T-cell (primary cell): ENCODE data around the gene MVB12B. TPM values are rescaled to one million over a fixed set of nuclear protein-coding genes. Genes with fewer than 3 reads are reported as not detected.

Experiments used
- ATAC-seq, 4 experiments: fragments of 200-7000 bp in 3 of 4; fragments of 150-1000 bp in 1 of 4; cut with Tn5 transposase; replicated peaks in 1 of 4; 1 replicate in 3 of 4; 2 replicates in 1 of 4; pipeline ENCODE4 v1.10.0; 2021; ENCODE audit warnings: moderate library complexity in 3 of 4, mild to moderate bottlenecking in 2 of 4, moderate number of reproducible peaks in 1 of 4
- CTCF ChIA-PET, 2 donors: fragments of 300-600 bp; sonication (Branson Sonifier 250); formaldehyde crosslinking; loops; one replicate each; lab custom pipeline; 2022; ENCODE audit warnings: antibody characterized with exemption in 2 of 2; lab: Charles Lee
- POLR2A ChIA-PET, 2 donors: fragments of 300-600 bp; sonication (Branson Sonifier 250); formaldehyde crosslinking; loops; one replicate each; lab custom pipeline; 2022; ENCODE audit warnings: antibody characterized with exemption in 2 of 2; lab: Charles Lee
- DNase-seq, 35 experiments: peaks; one replicate each; pipeline versions ENCODE4 v3.0.0 to v3.0.0-alpha.2; 2013 to 2023
- H3K27ac ChIP-seq: one replicate; pipeline ENCODE4 v1.5.1; 2013; ENCODE audit warnings: low read length
- H3K27me3 ChIP-seq, 2 experiments: replicated peaks in 1 of 2; 1 replicate in 1 of 2; 2 replicates in 1 of 2; pipeline versions ENCODE4 v1.6.1 to v1.7.0; 2013; ENCODE audit warnings: low read length in 1 of 2, mixed read lengths in 1 of 2; ENCODE audit not compliant: control insufficient read depth in 2 of 2, insufficient read depth in 2 of 2; ENCODE audit errors: extremely low read depth in 1 of 2
- H3K36me3 ChIP-seq, 2 donors: 1 replicate in 1 of 2; 2 replicates in 1 of 2; pipeline versions ENCODE4 v1.6.1 to v1.7.0; 2013; ENCODE audit warnings: low read length in 1 of 2; ENCODE audit not compliant: control insufficient read depth in 2 of 2, insufficient read depth in 1 of 2; ENCODE audit errors: extremely low read depth in 1 of 2
- H3K4me1 ChIP-seq, 2 experiments: 1 replicate in 1 of 2; 2 replicates in 1 of 2; pipeline versions ENCODE4 v1.6.1 to v1.7.0; 2013; ENCODE audit warnings: low read length in 2 of 2, mixed read lengths in 1 of 2; ENCODE audit not compliant: insufficient read depth in 2 of 2, control insufficient read depth in 1 of 2; ENCODE audit errors: extremely low read depth in 1 of 2
- H3K4me3 ChIP-seq, 2 donors: 1 replicate in 1 of 2; 2 replicates in 1 of 2; pipeline versions ENCODE4 v1.5.1 to v1.7.0; 2013; ENCODE audit warnings: mild to moderate bottlenecking in 2 of 2, low read length in 1 of 2, moderate library complexity in 1 of 2; ENCODE audit not compliant: control insufficient read depth in 1 of 2; ENCODE audit errors: extremely low read depth in 1 of 2
- H3K9me3 ChIP-seq: 2 replicates; pipeline ENCODE4 v1.7.0; 2013
- H3K27ac Mint-ChIP-seq, 2 donors: one replicate each; pipeline ENCODE4 v1.8.0; 2020 to 2021; ENCODE audit warnings: mild to moderate bottlenecking in 2 of 2, mixed read lengths in 2 of 2
- H3K27me3 Mint-ChIP-seq, 2 donors: one replicate each; pipeline ENCODE4 v1.8.0; 2021 to 2022; ENCODE audit warnings: mixed read lengths in 2 of 2
- H3K36me3 Mint-ChIP-seq: one replicate; pipeline ENCODE4 v1.8.0; 2021; ENCODE audit warnings: mixed read lengths
- H3K4me1 Mint-ChIP-seq, 3 donors: one replicate each; pipeline ENCODE4 v1.8.0; 2020 to 2022; ENCODE audit warnings: mixed read lengths in 3 of 3, mild to moderate bottlenecking in 1 of 3
- H3K4me3 Mint-ChIP-seq, 3 donors: one replicate each; pipeline ENCODE4 v1.8.0; 2020 to 2022; ENCODE audit warnings: mild to moderate bottlenecking in 3 of 3, mixed read lengths in 3 of 3, moderate library complexity in 3 of 3
- H3K9me3 Mint-ChIP-seq, 3 donors: one replicate each; pipeline ENCODE4 v1.8.0; 2020 to 2022; ENCODE audit warnings: mixed read lengths in 3 of 3
- WGBS: methylation state at CpG from one replicate; pipeline ENCODE4 v1.1.5; 2013; ENCODE audit warnings: missing lambda C conversion rate; ENCODE audit not compliant: insufficient coverage; 5-methylcytosine and 5-hydroxymethylcytosine counted together
- total RNA-seq, 35 experiments: library from RNA in 6 of 35; stranded (reverse) in 6 of 35; fragments of 120-200 nt in 1 of 35; gene quantifications; one replicate each; pipeline versions ENCODE4 v1.2.1 to v1.2.4 and lab custom pipeline; 2013 to 2026

Gene MVB12B
- total RNA-seq, 5 donors from 2014 or later (not counting 1 experiment from before 2014, with no cell fraction given), result 8.2 to 25.2 (median 10.6) TPM

DNA sequence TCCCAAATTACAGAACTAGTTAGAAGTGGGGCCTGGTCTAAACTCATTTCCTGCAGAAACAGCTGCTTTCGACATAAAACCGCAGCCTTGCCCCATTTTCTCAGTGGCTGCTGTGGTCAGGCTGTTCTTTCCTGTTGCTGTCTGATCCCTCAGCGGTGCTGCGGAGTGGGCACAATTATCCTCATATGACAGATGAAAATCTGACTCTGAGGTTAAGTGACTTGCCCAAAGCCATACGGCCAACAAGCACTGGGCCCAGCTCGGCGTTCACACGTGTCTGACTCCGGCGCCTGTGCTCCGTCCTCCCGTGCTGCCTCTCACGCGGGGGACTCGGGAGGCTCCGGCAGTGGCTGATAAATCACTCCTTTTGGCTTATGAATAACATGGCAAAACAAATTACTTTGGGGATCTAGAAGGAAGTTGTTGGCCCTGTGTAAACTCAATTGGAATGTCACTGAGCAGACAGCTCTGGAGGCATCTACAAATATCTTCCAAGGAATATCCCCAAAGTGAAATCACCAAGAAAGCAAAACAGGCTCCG lies 144.5 kb downstream of the MVB12B start:
- H3K4me1 ChIP-seq, result peaks cover 38 to 80% of the 10 kb centered on the region in 2 experiments
- Mint-ChIP-seq H3K4me3 (peak overlapping the region; percentile 66 to 81 (median 72)), H3K36me3 (peaks cover 8% of the 10 kb centered on the region), H3K9me3 (no peaks in the 10 kb centered on the region), H3K4me1 (peaks cover 73 to 84% (median 77%) of the 10 kb centered on the region in 3 donors), H3K27me3 (no peaks in the 10 kb centered on the region), H3K27ac (peak overlapping the region; percentile 94)
- DNase-seq (peak; percentile 53 to 88 (median 73)), ATAC-seq (peak; percentile 68 to 82 (median 80))
- peaks cover 0 to 2% of the 10 kb centered on the region in 2 experiments for H3K27me3 ChIP-seq
- peak overlapping the region; percentile 89 for H3K27ac ChIP-seq
- WGBS, result 0% methylated on average over 12 of the region's 17 CpGs
- ChIA-PET CTCF (no interaction called here), POLR2A (interaction anchor here in 1 of 2 donors (0.7 kb wide), 1 partner anchor 46 kb away, joined by 3 read pairs; no protein-coding TSS in a partner anchor)
- H3K36me3 ChIP-seq, result no peaks in the 10 kb centered on the region
- peak overlapping the region; percentile 6 to 65 for H3K4me3 ChIP-seq
- H3K9me3 ChIP-seq, result no peaks in the 10 kb centered on the region

DNA sequence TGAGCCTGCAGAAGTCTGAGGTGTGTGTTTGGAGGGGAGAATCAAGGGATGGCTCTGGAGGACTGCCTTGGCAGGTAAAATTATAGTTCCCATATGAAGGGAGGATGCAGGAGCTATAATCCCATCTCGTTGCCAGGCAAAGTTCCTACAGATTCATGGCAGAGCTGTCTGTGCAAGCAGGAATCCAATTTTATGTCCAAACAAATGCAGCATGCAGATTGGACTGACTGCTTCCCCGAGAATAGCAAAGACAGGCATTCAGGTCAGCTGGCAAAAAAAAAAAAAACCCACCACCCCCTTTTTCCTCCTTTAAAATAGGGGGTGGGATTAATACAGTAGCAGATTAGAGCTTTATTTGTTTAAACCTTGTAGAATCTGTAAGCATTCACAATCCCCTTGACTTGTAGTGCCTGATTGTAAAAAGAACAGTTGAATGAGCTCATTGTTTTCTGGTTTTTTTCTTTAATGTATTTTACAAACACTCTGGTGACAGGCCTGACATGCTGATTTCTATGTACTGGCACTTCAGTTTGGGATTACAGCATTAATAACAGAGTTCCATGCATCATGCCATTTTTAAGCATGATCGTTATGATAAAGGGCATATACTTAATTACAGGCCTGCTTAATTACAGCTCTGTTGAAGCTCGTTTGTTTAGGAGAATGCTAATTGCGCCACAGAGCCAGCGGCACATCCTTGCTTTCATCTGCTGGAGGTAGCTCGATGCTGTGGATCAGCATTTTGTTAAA lies 145.7 kb downstream of the MVB12B start:
- CTCF ChIA-PET, result interaction anchor here in 1 of 2 donors (0.5 to 1.3 kb wide), 5 partner anchors 8 to 222 kb away, joined by 3 to 9 read pairs (median 3); no protein-coding TSS in a partner anchor

DNA sequence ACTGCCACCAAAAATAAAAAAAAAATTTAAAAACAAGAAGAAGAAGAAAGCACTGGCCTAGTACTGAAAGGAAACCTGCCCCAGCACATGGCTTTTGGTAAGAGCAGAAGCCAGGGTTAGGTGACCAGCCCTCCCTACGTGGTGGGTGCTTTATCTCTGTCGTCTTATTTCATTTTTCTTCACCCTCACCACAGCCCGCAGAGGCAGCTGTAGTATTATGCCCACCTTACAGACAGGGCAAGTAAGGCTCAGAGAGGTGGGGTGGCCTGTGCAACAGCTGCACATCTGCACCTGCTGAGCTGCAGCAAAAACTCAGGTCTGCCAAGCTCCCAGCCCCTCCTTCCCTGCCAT lies 146.3 kb downstream of the MVB12B start:
- no peak for ATAC-seq
- POLR2A ChIA-PET, result interaction anchor here in 1 of 2 donors (0.5 kb wide), 1 partner anchor 18 kb away, joined by 3 read pairs; no protein-coding TSS in a partner anchor

More for the DNA sequence above, 145.7 kb downstream of the MVB12B start:
- ATAC-seq, result no peak
- H3K9me3 ChIP-seq, result no peaks in the 10 kb centered on the region
- Mint-ChIP-seq H3K4me3 (peak overlapping the region in 2 of 3 donors; percentile 9 to 81), H3K4me1 (peaks cover 70 to 85% (median 73%) of the 10 kb centered on the region in 3 donors), H3K27ac (peak overlapping the region; percentile 94), H3K27me3 (no peaks in the 10 kb centered on the region), H3K36me3 (peaks cover 14% of the 10 kb centered on the region), H3K9me3 (no peaks in the 10 kb centered on the region)
- H3K27me3 ChIP-seq, result peaks cover 0 to 2% of the 10 kb centered on the region in 2 experiments
- POLR2A ChIA-PET, result interaction anchor here in 1 of 2 donors (0.7 kb wide), 1 partner anchor 1645 kb away, joined by 8 read pairs; no protein-coding TSS in a partner anchor
- H3K27ac ChIP-seq, result peak overlapping the region; percentile 89
- DNase-seq, result peak in 1 of 35 experiments; percentile 9
- H3K36me3 ChIP-seq, result no peaks in the 10 kb centered on the region
- no peak overlapping the region for H3K4me3 ChIP-seq
- WGBS, result 100% methylated on average over 2 of the region's 7 CpGs
- peaks cover 38 to 81% of the 10 kb centered on the region in 2 experiments for H3K4me1 ChIP-seq

DNA sequence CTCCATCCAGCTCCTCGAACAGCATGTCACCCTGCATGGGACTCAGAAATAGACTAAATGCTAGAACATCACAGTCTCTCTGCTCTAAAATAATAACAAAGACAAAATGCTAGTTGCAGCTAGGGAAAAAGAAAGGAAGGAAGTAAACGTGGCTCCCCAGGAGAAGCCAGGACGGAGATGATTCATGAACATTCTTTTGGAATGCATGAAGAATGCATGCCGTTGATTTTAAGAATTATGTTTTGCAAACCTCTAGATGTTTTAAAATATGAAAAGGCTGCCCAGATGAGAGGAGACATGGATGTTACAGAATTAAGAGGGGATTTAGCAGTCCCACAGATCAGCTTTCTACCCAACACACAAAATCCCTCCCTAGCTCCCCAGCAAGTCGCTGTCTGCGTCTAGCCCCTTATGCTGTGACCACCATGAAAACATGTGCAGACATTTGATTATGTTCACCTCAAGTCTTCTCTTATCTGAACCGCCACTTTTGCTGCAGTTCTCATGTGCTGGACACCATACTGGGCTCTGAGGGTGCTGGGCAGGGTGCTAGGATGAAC lies 147.7 kb downstream of the MVB12B start:
- Histone ChIP-seq H3K4me3 (no peak overlapping the region), H3K9me3 (no peaks in the 10 kb centered on the region), H3K27me3 (peaks cover 0 to 4% of the 10 kb centered on the region in 2 experiments), H3K36me3 (no peaks in the 10 kb centered on the region), H3K27ac (no peak overlapping the region), H3K4me1 (peaks cover 37 to 64% of the 10 kb centered on the region in 2 experiments)
- Mint-ChIP-seq H3K9me3 (no peaks in the 10 kb centered on the region), H3K27me3 (no peaks in the 10 kb centered on the region), H3K27ac (peak overlapping the region in 1 of 2 donors; percentile 69), H3K36me3 (peaks cover 15% of the 10 kb centered on the region), H3K4me1 (peaks cover 51 to 66% (median 54%) of the 10 kb centered on the region in 3 donors), H3K4me3 (no peak overlapping the region)
- ChIA-PET CTCF (no interaction called here), POLR2A (no interaction called here)
- no peak for ATAC-seq
- DNase-seq, result no peak
- WGBS, result 96% methylated on average over 3 of the region's 7 CpGs

More for the DNA sequence above, 146.3 kb downstream of the MVB12B start:
- peaks cover 15% of the 10 kb centered on the region for H3K36me3 Mint-ChIP-seq
- WGBS, result no CpG with 5 or more reads among the region's 3 CpGs
- H3K4me1 ChIP-seq, result peaks cover 38 to 78% of the 10 kb centered on the region in 2 experiments
- peak overlapping the region; percentile 89 for H3K27ac ChIP-seq
- DNase-seq, result peak in 2 of 35 experiments; percentile 4 to 22
- no peaks in the 10 kb centered on the region for H3K36me3 ChIP-seq
- H3K27me3 ChIP-seq, result peaks cover 0 to 2% of the 10 kb centered on the region in 2 experiments
- no peaks in the 10 kb centered on the region for H3K9me3 Mint-ChIP-seq
- H3K4me1 Mint-ChIP-seq, result peaks cover 64 to 79% (median 68%) of the 10 kb centered on the region in 3 donors
- peak overlapping the region; percentile 69 to 94 for H3K27ac Mint-ChIP-seq
- H3K4me3 ChIP-seq, result no peak overlapping the region
- no peaks in the 10 kb centered on the region for H3K9me3 ChIP-seq
- no peaks in the 10 kb centered on the region for H3K27me3 Mint-ChIP-seq
- CTCF ChIA-PET, result interaction anchor here in 1 of 2 donors (0.5 to 1.3 kb wide), 4 partner anchors 8 to 222 kb away, joined by 3 to 9 read pairs (median 3); no protein-coding TSS in a partner anchor
- H3K4me3 Mint-ChIP-seq, result peak overlapping the region in 1 of 3 donors; percentile 81

DNA sequence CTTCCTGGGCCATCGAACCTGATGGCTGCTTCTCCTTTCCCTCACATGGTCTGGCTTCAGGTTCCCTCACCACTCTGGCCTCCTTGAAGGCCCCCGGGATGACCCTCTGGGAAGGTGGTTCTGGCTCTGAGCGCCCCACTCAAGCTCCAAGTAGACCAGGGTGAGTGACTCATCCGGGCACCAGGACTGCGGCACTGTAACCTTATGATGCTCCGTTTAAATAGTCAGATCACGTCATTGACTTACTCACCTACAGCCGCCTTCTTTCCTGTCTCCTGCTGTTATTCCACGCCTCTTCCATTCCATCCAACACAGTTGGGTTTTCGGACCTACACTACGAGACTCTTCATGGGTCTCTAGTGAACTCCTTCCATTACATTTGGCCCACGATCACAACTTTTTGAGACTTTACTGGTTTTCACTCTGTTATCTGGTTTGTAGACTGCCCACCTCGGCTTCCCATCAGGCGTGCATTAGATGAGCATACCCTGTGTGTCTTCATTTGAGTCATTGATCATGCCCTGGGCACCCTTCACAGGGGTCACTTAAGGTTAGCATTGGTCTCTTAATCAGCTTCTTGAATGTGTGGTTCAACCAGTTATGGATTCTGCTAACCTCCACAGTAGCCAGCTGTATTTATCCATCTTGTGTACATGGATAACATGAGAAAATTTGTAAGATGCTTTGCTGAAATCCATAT lies 148.3 kb downstream of the MVB12B start:
- Mint-ChIP-seq H3K9me3 (no peaks in the 10 kb centered on the region), H3K27me3 (no peaks in the 10 kb centered on the region), H3K4me1 (peaks cover 44 to 59% (median 48%) of the 10 kb centered on the region in 3 donors), H3K4me3 (no peak overlapping the region), H3K27ac (peak overlapping the region in 1 of 2 donors; percentile 56), H3K36me3 (peaks cover 18% of the 10 kb centered on the region)
- no peak for DNase-seq
- peaks cover 30 to 58% of the 10 kb centered on the region in 2 experiments for H3K4me1 ChIP-seq
- H3K36me3 ChIP-seq, result no peaks in the 10 kb centered on the region
- H3K4me3 ChIP-seq, result no peak overlapping the region
- H3K27ac ChIP-seq, result no peak overlapping the region
- peaks cover 0 to 4% of the 10 kb centered on the region in 2 experiments for H3K27me3 ChIP-seq
- no peaks in the 10 kb centered on the region for H3K9me3 ChIP-seq
- no peak for ATAC-seq
- POLR2A ChIA-PET, result no interaction called here
- CTCF ChIA-PET, result no interaction called here
- 98% methylated on average over 14 of the region's 14 CpGs for WGBS
